Parathyroid adenoma (tissue), 2 donors: ENCODE results near the gene VASN.

ENCODE experiments used
- H2AFZ ChIP-seq: fragments of 300-600 bp; sonication (generic); one replicate; pipeline ENCODE4 v1.7.0; 2017; ENCODE audit warnings: antibody characterized with exemption, mild to moderate bottlenecking
- H3K27ac ChIP-seq: fragments of 300-600 bp; sonication (generic); one replicate; pipeline ENCODE4 v1.7.0; 2017
- H3K27me3 ChIP-seq: fragments of 300-600 bp; sonication (generic); one replicate; pipeline ENCODE4 v1.7.0; 2017; ENCODE audit warnings: low read length; ENCODE audit not compliant: control insufficient read depth, insufficient read depth
- H3K36me3 ChIP-seq: fragments of 300-600 bp; sonication (generic); one replicate; pipeline ENCODE4 v1.7.0; 2017; ENCODE audit warnings: low read length; ENCODE audit not compliant: control insufficient read depth, insufficient read depth
- H3K4me1 ChIP-seq: fragments of 300-600 bp; sonication (generic); one replicate; pipeline ENCODE4 v1.7.0; 2017; ENCODE audit warnings: control low read depth
- H3K4me2 ChIP-seq: fragments of 300-600 bp; sonication (generic); one replicate; pipeline ENCODE4 v1.7.0; 2017; ENCODE audit warnings: low read length
- H3K4me3 ChIP-seq: fragments of 300-600 bp; sonication (generic); one replicate; pipeline ENCODE4 v1.7.0; 2017; ENCODE audit warnings: low read depth, low read length
- H3K79me2 ChIP-seq: fragments of 300-600 bp; sonication (generic); one replicate; pipeline ENCODE4 v1.7.0; 2017; ENCODE audit warnings: control low read depth
- H3K9ac ChIP-seq: fragments of 300-600 bp; sonication (generic); one replicate; pipeline ENCODE4 v1.7.0; 2017; ENCODE audit warnings: mild to moderate bottlenecking
- H3K9me3 ChIP-seq: fragments of 300-600 bp; sonication (generic); one replicate; pipeline ENCODE4 v1.7.0; 2017; ENCODE audit warnings: low read length; ENCODE audit not compliant: control insufficient read depth
- TF ChIP-seq, protein P1 (sequence below): fragments of 300-600 bp; sonication (generic); IDR thresholded peaks from one replicate; pipeline ENCODE4 v1.7.0; 2017; ENCODE audit warnings: antibody characterized with exemption, mild to moderate bottlenecking
- donor health status: primary hyperparathyroidism.

VASN gene

DNA sequence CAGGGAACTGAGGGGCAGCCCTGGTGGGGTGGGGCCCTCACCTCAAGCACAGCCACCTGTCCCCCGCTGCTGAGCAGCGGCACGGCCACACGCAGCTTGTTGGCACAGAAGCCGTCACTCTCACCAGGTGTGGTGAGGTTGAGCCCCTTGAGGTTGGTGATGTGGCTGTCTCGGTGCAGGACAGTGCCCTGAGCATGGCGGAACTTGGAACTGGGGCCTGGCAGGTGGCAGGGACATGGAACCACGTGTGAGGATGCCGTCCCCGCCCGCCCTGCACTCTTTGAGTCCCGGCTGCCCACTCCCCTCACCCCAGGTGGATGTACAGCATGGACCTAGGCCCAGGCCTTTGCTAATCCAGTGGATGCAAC is 9.7 kb upstream of the VASN start:
- H3K9ac ChIP-seq: no peak overlapping the region
- no peak overlapping the region for H3K4me2 ChIP-seq
- no peaks in the 10 kb centered on the region for H3K27me3 ChIP-seq
- H3K36me3 ChIP-seq: no peaks in the 10 kb centered on the region
- H3K4me3 ChIP-seq: no peak overlapping the region
- H3K79me2 ChIP-seq: peaks cover 3% of the 10 kb centered on the region
- no peaks in the 10 kb centered on the region for H3K4me1 ChIP-seq
- TF ChIP-seq, protein P1, sequence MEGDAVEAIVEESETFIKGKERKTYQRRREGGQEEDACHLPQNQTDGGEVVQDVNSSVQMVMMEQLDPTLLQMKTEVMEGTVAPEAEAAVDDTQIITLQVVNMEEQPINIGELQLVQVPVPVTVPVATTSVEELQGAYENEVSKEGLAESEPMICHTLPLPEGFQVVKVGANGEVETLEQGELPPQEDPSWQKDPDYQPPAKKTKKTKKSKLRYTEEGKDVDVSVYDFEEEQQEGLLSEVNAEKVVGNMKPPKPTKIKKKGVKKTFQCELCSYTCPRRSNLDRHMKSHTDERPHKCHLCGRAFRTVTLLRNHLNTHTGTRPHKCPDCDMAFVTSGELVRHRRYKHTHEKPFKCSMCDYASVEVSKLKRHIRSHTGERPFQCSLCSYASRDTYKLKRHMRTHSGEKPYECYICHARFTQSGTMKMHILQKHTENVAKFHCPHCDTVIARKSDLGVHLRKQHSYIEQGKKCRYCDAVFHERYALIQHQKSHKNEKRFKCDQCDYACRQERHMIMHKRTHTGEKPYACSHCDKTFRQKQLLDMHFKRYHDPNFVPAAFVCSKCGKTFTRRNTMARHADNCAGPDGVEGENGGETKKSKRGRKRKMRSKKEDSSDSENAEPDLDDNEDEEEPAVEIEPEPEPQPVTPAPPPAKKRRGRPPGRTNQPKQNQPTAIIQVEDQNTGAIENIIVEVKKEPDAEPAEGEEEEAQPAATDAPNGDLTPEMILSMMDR: no peak
- H2AFZ ChIP-seq: no peak overlapping the region
- H3K27ac ChIP-seq: no peak overlapping the region
- no peaks in the 10 kb centered on the region for H3K9me3 ChIP-seq

DNA sequence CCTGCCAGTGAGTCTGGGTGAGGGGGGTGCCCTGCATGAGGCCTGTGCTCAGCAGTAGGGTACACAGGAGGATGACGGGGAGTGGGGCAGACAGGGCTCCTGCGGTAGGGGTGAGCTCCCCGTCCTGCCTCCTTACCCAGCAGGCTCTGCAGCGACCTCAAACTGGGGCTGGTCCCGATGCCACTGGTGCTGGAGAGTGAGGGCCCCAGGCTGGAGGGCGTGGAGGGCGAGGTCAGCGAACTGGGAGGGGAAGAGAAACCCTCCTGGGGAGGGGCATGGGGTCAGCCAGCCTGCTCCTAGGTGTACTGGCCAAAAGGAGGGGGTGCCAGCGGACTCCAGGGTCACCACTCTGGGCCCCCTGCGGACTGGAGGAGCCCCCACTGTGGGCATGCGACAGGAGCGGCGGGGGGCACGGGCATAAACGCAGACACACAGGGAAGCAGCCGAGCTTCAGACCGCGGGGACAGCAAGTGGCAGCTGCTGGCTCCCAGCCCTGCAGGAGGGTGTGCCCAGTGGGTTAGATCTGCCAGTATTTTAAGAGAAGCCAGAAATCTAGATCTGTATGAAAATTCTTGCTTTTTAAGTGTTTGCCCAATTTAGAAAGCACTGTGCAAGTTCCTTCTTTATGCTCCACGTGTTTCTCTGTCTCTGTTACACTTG is 9.0 kb upstream of the VASN start:
- Histone ChIP-seq H3K79me2 (peaks cover 8% of the 10 kb centered on the region), H3K36me3 (no peaks in the 10 kb centered on the region), H2AFZ (no peak overlapping the region), H3K27me3 (no peaks in the 10 kb centered on the region), H3K27ac (no peak overlapping the region), H3K9ac (no peak overlapping the region), H3K9me3 (no peaks in the 10 kb centered on the region), H3K4me1 (no peaks in the 10 kb centered on the region), H3K4me3 (no peak overlapping the region), H3K4me2 (no peak overlapping the region)
- TF ChIP-seq, protein P1: no peak

DNA sequence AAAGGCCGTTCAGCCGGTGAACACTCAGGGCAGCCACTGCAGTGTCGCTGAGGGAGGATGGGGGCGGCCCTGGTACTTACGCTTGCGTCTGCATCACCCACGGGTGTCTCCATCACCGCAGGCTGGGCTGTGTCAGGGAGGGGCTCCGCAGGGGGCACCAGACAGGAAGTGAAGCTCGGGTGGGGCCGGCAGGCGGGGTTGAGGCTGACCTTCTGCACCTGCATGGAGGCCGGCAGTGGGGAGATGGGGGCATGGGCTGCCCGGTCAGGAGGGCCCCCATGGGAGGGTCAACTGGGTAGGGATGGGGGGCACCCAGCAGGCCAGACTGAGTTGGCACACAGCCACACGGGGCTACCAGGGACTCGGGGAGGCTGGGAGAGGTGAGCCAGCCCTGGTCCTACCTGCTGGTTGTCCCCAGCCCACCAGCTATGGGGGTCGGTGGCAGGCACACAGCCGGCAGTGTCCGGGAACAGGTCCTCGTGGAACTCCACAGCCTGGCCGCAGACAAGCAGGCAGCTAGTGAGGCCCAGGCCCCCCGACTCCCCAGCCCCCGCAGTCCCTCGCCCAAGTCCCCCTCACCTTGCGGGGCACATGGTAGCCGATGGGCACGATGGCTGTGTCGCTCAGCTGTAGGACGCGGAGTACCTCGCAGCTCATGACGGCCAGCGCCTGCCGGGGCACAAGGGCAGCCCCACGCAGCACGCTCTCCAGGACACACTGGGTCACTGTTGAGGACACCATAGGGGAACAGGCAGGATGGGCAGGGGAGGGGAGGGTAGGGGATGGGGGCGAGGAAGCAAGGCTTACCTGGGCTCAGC is 7.2 kb upstream of the VASN start:
- Histone ChIP-seq H3K4me2 (no peak overlapping the region), H3K27me3 (no peaks in the 10 kb centered on the region), H3K27ac (no peak overlapping the region), H3K9me3 (no peaks in the 10 kb centered on the region), H3K36me3 (no peaks in the 10 kb centered on the region), H3K4me1 (no peaks in the 10 kb centered on the region), H2AFZ (no peak overlapping the region), H3K4me3 (no peak overlapping the region), H3K9ac (no peak overlapping the region), H3K79me2 (peaks cover 12% of the 10 kb centered on the region)
- TF ChIP-seq, protein P1: no peak

DNA sequence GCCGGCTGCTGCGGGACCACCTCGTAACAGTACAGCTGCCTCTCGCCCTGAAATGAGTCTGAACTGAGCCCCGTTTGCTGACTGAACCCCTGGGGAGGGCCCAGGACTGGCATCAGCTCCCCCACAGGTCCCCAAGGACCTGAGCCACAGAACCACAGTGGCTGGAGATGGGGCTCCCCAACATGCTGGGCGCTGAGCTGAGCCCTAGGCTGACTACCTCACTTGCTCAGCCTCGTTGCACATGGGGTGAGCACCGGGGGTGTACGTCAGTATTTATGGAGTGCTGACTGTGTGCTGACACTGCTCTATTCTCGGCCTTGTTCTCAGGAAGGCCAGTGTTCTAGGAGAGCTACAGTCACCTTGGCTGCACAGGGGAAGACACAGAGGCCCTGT is 6.6 kb upstream of the VASN start:
- Histone ChIP-seq H2AFZ (no peak overlapping the region), H3K79me2 (peaks cover 12% of the 10 kb centered on the region), H3K4me3 (no peak overlapping the region), H3K4me2 (no peak overlapping the region), H3K27ac (no peak overlapping the region), H3K9ac (no peak overlapping the region), H3K4me1 (no peaks in the 10 kb centered on the region), H3K9me3 (no peaks in the 10 kb centered on the region), H3K36me3 (no peaks in the 10 kb centered on the region), H3K27me3 (no peaks in the 10 kb centered on the region)
- TF ChIP-seq, protein P1: no peak
